ENCODE results near the gene LDHD.
"Not testable (repeated sequence)": the region's sequence is repeated elsewhere in the genome, so short reads cannot be mapped to it uniquely, and the experiment has no call there.

LDHD gene

DNA sequence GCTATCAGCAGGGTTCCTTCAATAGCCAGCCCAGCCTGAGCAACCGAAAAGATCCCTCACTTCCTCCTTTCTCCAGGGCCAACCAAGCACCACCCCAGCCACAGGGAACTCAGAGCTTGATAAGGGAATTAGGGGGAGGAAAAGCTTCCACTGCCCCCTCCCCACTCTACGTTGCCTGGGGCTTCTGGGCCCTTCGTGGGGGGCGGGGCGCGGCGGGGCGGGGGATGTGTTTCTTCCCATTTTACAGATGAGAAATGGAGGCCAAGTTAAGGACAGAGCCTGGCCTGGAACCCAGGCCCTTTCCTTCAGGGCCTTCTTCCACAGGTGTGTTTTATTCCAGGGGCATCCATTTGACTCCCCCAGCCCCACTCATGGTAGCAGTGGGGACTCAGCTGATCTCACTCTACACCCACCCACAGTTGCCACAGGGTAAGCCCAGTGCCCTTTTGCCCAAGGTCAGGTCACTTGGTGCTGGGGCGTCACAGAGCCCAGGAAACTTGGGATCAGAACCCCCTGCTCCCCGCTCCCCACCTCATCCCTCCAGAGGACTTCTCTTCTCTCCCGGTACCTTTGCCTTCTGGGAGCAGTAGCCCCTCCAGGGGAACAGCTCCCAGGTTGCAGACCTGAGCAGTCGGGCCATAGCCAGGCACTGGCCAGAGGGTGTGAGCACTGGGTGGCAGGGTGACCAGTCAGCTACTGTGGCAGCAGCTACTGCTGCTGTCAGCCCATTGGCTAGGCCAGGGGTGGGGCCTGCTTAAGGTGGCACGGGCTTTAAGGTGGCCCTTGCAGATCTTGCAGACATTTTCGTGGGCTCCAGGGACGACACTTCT lies at the start of gene LDHD:
LDHD (minus strand) TSS at position 700 of the 830 bp plus-strand sequence; CDS start at position 640, 60 bp downstream.
- DNase-seq (ENCODE audit: low read depth), result no peak

- DNase-seq (ENCODE audit: low read depth), result no peak
Observed at GRCh38 chr16:75160386-75160785, 43.8 kb upstream of the LDHD start.

- DNase-seq (ENCODE audit: low read depth), result no peak
Observed at GRCh38 chr16:75152635-75153034, 36.1 kb upstream of the LDHD start.

- no peak for DNase-seq (ENCODE audit: low read depth)
Observed at GRCh38 chr16:75151798-75152197, 35.2 kb upstream of the LDHD start.

DNA sequence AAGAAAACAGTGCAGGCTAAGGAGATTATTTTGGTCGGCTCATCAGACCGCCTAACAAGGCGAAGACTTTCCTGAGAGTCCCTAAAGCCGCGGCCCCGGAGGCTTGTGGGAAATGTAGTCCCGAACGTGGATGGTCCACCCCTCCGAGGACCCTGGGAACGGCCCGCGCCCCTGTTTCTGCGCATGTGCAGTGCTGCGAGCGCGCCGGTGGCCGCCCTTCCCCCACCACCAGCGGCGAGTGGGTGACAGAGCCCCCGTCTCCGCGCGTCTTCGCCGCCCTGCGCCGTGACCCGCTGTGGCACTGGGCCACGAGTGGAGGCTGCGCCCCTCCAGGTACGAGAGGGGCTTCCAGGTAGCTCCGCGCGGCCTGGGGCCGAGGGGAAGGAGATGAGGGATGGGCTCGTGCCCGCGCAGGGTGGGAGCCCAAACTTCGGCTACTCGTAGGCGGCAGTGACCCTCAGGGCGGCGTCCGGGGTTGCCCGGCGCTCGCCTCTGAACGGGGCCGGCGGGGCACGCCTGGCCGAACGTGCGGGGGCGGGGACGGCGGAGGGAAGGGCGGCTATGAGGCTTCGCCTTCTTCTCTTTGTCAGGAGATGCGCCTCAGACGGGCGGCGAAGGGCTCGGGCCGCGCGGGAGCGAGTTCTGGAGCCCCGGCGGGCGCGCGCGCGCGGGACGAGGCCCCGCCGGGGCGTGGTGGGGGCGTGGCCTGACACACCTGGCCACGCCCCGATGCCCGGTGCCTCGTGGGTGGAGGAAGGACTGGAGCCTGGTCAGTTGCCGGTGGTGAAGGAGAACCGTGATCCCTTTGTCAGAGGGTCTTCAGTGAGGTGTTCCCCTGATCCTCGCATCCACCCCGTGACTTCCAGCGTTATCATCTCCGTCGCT lies 32.0 kb upstream of the LDHD start, which contains the start of gene ZFP1:
ZFP1 (plus strand) TSS at position 214 of the 885 bp plus-strand sequence. CDS start 4,428 bp downstream, outside the sequence.
- DNase-seq (ENCODE audit: low read depth), result peak; percentile 92

- DNase-seq (ENCODE audit: low read depth), result no peak
Observed at GRCh38 chr16:75147968-75148310, 31.4 kb upstream of the LDHD start.

GRCh38 chr16:75143941-75144340 lies 27.4 kb upstream of the LDHD start:
- DNase-seq (ENCODE audit: low read depth), result no peak

DNA sequence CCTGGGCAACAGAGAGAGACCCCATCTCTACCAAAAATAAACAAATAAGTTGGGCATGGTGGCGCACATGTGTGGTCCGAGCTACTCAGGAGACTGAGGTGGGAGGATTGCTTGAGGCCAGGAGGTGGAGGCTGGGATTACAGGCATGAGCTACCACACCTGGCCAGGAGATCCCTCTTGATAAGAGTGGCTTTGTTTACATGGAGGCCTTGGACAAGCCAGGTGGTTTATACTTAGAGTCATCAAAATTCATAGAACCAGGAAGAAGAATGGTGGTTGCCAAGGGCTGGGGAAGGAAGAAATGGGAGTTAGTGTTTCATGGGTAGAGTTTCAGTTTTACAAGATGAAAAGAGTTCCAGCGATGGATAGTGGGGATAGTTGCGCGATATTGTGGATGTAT lies 22.9 kb upstream of the LDHD start:
- no peak for DNase-seq (ENCODE audit: low read depth)

- no peak for DNase-seq (ENCODE audit: low read depth)
Observed at GRCh38 chr16:75138636-75139035, 22.1 kb upstream of the LDHD start.

- DNase-seq (ENCODE audit: low read depth), result no peak
Observed at GRCh38 chr16:75138233-75138632, 21.7 kb upstream of the LDHD start.

GRCh38 chr16:75131081-75131480 lies 14.5 kb upstream of the LDHD start:
- DNase-seq (ENCODE audit: low read depth), result no peak

GRCh38 chr16:75130150-75130771 lies 13.7 kb upstream of the LDHD start:
- DNase-seq (ENCODE audit: low read depth), result no peak

GRCh38 chr16:75129421-75130149 lies 13.0 kb upstream of the LDHD start:
- not testable (repeated sequence) for DNase-seq (ENCODE audit: low read depth)

- DNase-seq (ENCODE audit: low read depth), result no peak
Observed at GRCh38 chr16:75127713-75128415, 11.3 kb upstream of the LDHD start.

DNA sequence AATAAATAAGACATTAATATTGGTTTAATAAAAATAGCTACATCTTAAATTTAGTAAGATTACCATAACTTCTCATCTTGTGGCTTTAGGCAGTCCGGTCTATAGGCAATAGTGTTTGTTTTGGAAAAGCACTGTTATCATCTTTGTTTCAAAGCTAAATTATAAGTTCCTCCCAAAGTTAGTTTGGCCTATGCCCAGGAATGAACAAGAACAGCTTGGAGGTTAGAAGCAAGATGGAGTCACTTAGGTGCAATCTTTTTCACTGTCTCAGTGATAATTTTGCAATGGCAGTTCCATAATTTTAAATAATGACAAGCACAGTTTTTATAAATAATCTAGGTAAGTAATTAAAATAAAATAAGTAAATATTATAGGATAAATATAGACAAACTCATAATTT lies 6.0 kb upstream of the LDHD start:
- no peak for DNase-seq (ENCODE audit: low read depth)

DNA sequence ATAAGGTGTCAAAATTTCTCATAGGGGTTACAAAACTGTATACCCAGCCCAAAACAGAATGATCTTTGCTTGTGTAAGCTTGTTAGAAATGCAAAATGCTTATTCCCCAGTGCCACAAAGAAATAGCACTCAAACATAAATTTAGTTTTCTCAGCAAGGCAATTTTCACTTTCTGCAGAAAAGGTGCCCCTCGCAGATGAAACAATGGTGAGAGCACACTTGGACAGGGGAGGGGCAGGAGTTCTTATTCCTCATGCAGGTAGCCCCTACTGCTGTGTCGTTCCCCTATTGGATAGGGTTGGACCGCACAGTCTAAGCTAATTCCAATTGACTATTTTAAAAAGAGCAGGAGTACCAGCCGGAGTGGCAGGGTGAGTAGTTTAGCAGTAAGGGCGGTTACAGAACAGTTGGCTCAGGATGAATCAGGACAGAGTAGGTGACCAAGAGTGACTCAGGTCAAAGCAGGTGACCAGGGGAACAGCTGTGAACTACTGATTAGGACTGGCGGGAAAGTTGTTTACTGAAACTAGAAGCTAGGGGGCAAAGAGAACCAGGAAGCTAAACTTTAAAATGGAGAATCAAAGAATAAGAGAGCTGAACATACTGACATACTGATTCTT lies 5.5 kb upstream of the LDHD start:
- no peak for DNase-seq (ENCODE audit: low read depth)

- DNase-seq (ENCODE audit: low read depth), result no peak
Observed at GRCh38 chr16:75120253-75120652, 3.7 kb upstream of the LDHD start.

DNA sequence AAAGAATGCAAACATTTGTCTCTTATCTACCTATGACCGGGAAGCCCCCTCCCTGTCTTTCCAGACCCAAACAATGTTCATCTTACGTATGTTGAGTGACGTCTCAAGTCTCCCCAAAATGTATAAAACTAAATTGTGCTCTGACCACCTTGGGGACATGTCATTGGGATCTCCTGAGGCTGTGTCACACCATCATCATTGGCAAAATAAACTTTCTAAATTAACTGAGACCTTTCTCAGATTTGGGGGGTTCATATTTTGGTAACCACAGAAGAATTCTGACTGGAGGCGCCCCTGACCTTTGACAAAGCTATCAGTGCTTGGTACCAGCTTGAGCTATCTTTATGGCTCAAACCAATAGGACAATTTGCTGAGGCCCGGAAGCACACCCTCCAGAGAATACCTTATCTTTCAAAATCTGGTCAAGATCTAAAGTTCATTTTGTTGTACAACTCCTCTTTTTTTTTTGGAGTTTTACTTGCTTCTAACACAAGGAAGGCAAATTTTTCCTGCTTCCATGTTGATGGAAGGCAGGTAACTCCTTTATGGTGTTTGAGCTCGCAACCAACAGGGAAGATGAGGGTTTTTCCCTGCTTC lies 2.5 kb upstream of the LDHD start:
- DNase-seq (ENCODE audit: low read depth), result no peak

- DNase-seq (ENCODE audit: low read depth), result no peak
Observed at GRCh38 chr16:75116911-75117245, 298 bp upstream of the LDHD start.
